Glutamatergic neuron (in vitro differentiated cells): ENCODE results near the gene SYP. TPM values are rescaled to one million over a fixed set of nuclear protein-coding genes. Genes with fewer than 3 reads are reported as not detected.
A peak's percentile ranks its signal among the peaks of the same experiment; 100 is the strongest.

Experiments used
- DNase-seq: peaks from one replicate; pipeline ENCODE4 v3.0.0; 2022
- H3K27ac Mint-ChIP-seq: one replicate; pipeline ENCODE4 v1.8.0; 2020; ENCODE audit warnings: mild to moderate bottlenecking, mixed read lengths, inconsistent platforms; ENCODE audit not compliant: unreplicated experiment
- H3K27me3 Mint-ChIP-seq: one replicate; pipeline ENCODE4 v1.8.0; 2020; ENCODE audit warnings: mild to moderate bottlenecking, moderate library complexity, mixed read lengths, inconsistent platforms; ENCODE audit not compliant: unreplicated experiment
- H3K36me3 Mint-ChIP-seq: one replicate; pipeline ENCODE4 v1.8.0; 2020; ENCODE audit warnings: mild to moderate bottlenecking, mixed read lengths, inconsistent platforms; ENCODE audit not compliant: unreplicated experiment
- H3K4me1 Mint-ChIP-seq: one replicate; pipeline ENCODE4 v1.8.0; 2020; ENCODE audit warnings: mild to moderate bottlenecking, low read depth, mixed read lengths, inconsistent platforms; ENCODE audit not compliant: unreplicated experiment
- H3K4me3 Mint-ChIP-seq: one replicate; pipeline ENCODE4 v1.8.0; 2020; ENCODE audit warnings: mild to moderate bottlenecking, mixed read lengths, inconsistent platforms; ENCODE audit not compliant: unreplicated experiment
- H3K9me3 Mint-ChIP-seq: one replicate; pipeline ENCODE4 v1.8.0; 2020; ENCODE audit warnings: mild to moderate bottlenecking, moderate library complexity, mixed read lengths, inconsistent platforms; ENCODE audit not compliant: unreplicated experiment
- CTCF ChIP-seq: fragments of 200-600 bp; sonication (generic); IDR thresholded peaks from one replicate; pipeline ENCODE4 v1.5.0; 2021; ENCODE audit not compliant: partially characterized antibody, unreplicated experiment
- total RNA-seq: library from RNA; stranded (reverse); fragmentation: NEBNext Ultra II Directional; extraction: Animal tissue kit (Norgen Biotek cat#: 25700); gene quantifications from one replicate; pipeline ENCODE4 v1.2.1, GENCODE V29; 2021; ENCODE audit not compliant: unreplicated experiment

The SYP gene
- total RNA-seq, 1 donor from 2014 or later, result 291 TPM

- Mint-ChIP-seq H3K9me3 (peaks cover 4% of the 10 kb centered on the region), H3K27me3 (peaks cover 5% of the 10 kb centered on the region), H3K4me1 (peaks cover 3% of the 10 kb centered on the region), H3K27ac (no peak overlapping the region), H3K4me3 (no peak overlapping the region), H3K36me3 (no peaks in the 10 kb centered on the region)
- peak; percentile 76 for DNase-seq
- TF ChIP-seq CTCF, result no peak
These were observed 15.4 kb downstream of the SYP start for GRCh38 chrX:49184294-49185281.

- Mint-ChIP-seq H3K4me1 (peaks cover 9% of the 10 kb centered on the region), H3K4me3 (no peak overlapping the region), H3K36me3 (no peaks in the 10 kb centered on the region), H3K27me3 (peaks cover 8% of the 10 kb centered on the region), H3K9me3 (peaks cover 6% of the 10 kb centered on the region), H3K27ac (no peak overlapping the region)
- DNase-seq, result no peak
- TF ChIP-seq CTCF, result no peak
These were observed 16.2 kb downstream of the SYP start for GRCh38 chrX:49183701-49184281.

GRCh38 chrX:49179358-49179757 lies 20.6 kb downstream of the SYP start:
- Mint-ChIP-seq H3K4me1 (peaks cover 8% of the 10 kb centered on the region), H3K36me3 (no peaks in the 10 kb centered on the region), H3K27me3 (peaks cover 9% of the 10 kb centered on the region), H3K9me3 (peaks cover 2% of the 10 kb centered on the region), H3K4me3 (no peak overlapping the region), H3K27ac (peak overlapping the region; percentile 8)
- DNase-seq, result no peak
- no peak for TF ChIP-seq CTCF

GRCh38 chrX:49178537-49178936 lies 21.5 kb downstream of the SYP start:
- TF ChIP-seq CTCF, result no peak
- no peak overlapping the region for H3K27ac Mint-ChIP-seq
- peaks cover 2% of the 10 kb centered on the region for H3K9me3 Mint-ChIP-seq
- DNase-seq, result no peak
- no peaks in the 10 kb centered on the region for H3K36me3 Mint-ChIP-seq
- peaks cover 9% of the 10 kb centered on the region for H3K27me3 Mint-ChIP-seq
- no peak overlapping the region for H3K4me3 Mint-ChIP-seq
- peaks cover 8% of the 10 kb centered on the region for H3K4me1 Mint-ChIP-seq
